H9 (cell line): Measurements from ENCODE around the gene PRSS22. TPM values are rescaled to one million over a fixed set of nuclear protein-coding genes. Genes with fewer than 3 reads are reported as not detected.

Experiments used
- DNase-seq: peaks from one replicate; pipeline ENCODE4 v3.0.0-alpha.2; 2017
- H2AFZ ChIP-seq: one replicate; pipeline ENCODE4 v1.6.1; 2013; ENCODE audit warnings: mild to moderate bottlenecking, low read length, control low read depth, moderate library complexity
- H2AK5ac ChIP-seq: 2 replicates; pipeline ENCODE4 v1.6.1; 2013; ENCODE audit warnings: low read length, control low read depth, mixed read lengths; ENCODE audit not compliant: insufficient read length
- H2BK120ac ChIP-seq: one replicate; pipeline ENCODE4 v1.6.1; 2013; ENCODE audit warnings: low read depth, mild to moderate bottlenecking, low read length, control low read depth, inconsistent platforms; ENCODE audit not compliant: poor library complexity, severe bottlenecking
- H2BK12ac ChIP-seq: 2 replicates; pipeline ENCODE4 v1.6.1; 2013; ENCODE audit warnings: low read length, control low read depth, mixed read lengths, low read depth; ENCODE audit not compliant: insufficient read length
- H2BK15ac ChIP-seq: 2 replicates; pipeline ENCODE4 v1.6.1; 2013; ENCODE audit warnings: low read depth, low read length, control low read depth
- H2BK20ac ChIP-seq: one replicate; pipeline ENCODE4 v1.6.1; 2013; ENCODE audit warnings: low read depth, mild to moderate bottlenecking, low read length, control low read depth, inconsistent platforms; ENCODE audit not compliant: poor library complexity, severe bottlenecking
- H2BK5ac ChIP-seq: 2 replicates; pipeline ENCODE4 v1.6.1; 2013; ENCODE audit warnings: low read length, control low read depth, mixed read lengths; ENCODE audit not compliant: insufficient read length
- H3K14ac ChIP-seq: 2 replicates; pipeline ENCODE4 v1.6.1; 2013; ENCODE audit warnings: low read length, control low read depth; ENCODE audit not compliant: insufficient read depth
- H3K18ac ChIP-seq: 2 replicates; pipeline ENCODE4 v1.6.1; 2013; ENCODE audit warnings: low read depth, mild to moderate bottlenecking, mixed read lengths, low read length, control low read depth; ENCODE audit not compliant: insufficient read length
- H3K23ac ChIP-seq: 2 replicates; pipeline ENCODE4 v1.6.1; 2013; ENCODE audit warnings: low read length, control low read depth, mixed read lengths, low read depth; ENCODE audit not compliant: insufficient read length
- H3K23me2 ChIP-seq: 2 replicates; pipeline ENCODE4 v1.6.1; 2013; ENCODE audit warnings: low read depth, mild to moderate bottlenecking, mixed read lengths, low read length, control low read depth; ENCODE audit not compliant: insufficient read length, poor library complexity, severe bottlenecking
- H3K27ac ChIP-seq: 2 replicates; pipeline ENCODE4 v1.5.1; 2013; ENCODE audit warnings: low read length, control low read depth, mixed read lengths, low read depth; ENCODE audit not compliant: insufficient read length
- H3K27me3 ChIP-seq: 2 replicates; pipeline ENCODE4 v1.6.1; 2013; ENCODE audit warnings: low read length, control low read depth, inconsistent platforms; ENCODE audit not compliant: insufficient read depth
- H3K4ac ChIP-seq: 2 replicates; pipeline ENCODE4 v1.6.1; 2013; ENCODE audit warnings: low read depth, mild to moderate bottlenecking, control low read depth, inconsistent platforms, low read length, moderate library complexity
- H3K4me1 ChIP-seq: 2 replicates; pipeline ENCODE4 v1.6.1; 2013; ENCODE audit warnings: low read length, control low read depth, inconsistent platforms; ENCODE audit not compliant: insufficient read depth
- H3K4me2 ChIP-seq: 2 replicates; pipeline ENCODE4 v1.6.1; 2013; ENCODE audit warnings: low read length, control low read depth, mixed read lengths; ENCODE audit not compliant: insufficient read length, insufficient read depth
- H3K56ac ChIP-seq: 2 replicates; pipeline ENCODE4 v1.6.1; 2013; ENCODE audit warnings: low read depth, mild to moderate bottlenecking, mixed read lengths, low read length, control low read depth; ENCODE audit not compliant: insufficient read length
- H3K79me1 ChIP-seq: 2 replicates; pipeline ENCODE4 v1.6.1; 2013; ENCODE audit warnings: low read depth, mild to moderate bottlenecking, moderate library complexity, low read length, control low read depth, inconsistent platforms; ENCODE audit not compliant: insufficient read depth, poor library complexity, severe bottlenecking
- H3K79me2 ChIP-seq: 2 replicates; pipeline ENCODE4 v1.6.1; 2013; ENCODE audit warnings: low read length, control low read depth, inconsistent platforms; ENCODE audit not compliant: insufficient read depth
- H3K9ac ChIP-seq: 2 replicates; pipeline ENCODE4 v1.6.1; 2013; ENCODE audit warnings: low read length, control low read depth, mixed read lengths; ENCODE audit not compliant: insufficient read length; ENCODE audit errors: extremely low read depth
- H3K9me3 ChIP-seq: one replicate; pipeline ENCODE4 v1.6.1; 2013; ENCODE audit warnings: low read depth, low read length, inconsistent platforms; ENCODE audit not compliant: control insufficient read depth
- H3T11ph ChIP-seq: one replicate; pipeline ENCODE4 v1.6.1; 2013; ENCODE audit warnings: mild to moderate bottlenecking, low read length, control low read depth, inconsistent platforms
- H4K20me1 ChIP-seq: one replicate; pipeline ENCODE4 v1.6.1; 2013; ENCODE audit not compliant: control insufficient read depth, insufficient read length, insufficient read depth
- H4K5ac ChIP-seq: 2 replicates; pipeline ENCODE4 v1.6.1; 2013; ENCODE audit warnings: low read depth, mild to moderate bottlenecking, mixed read lengths, low read length, control low read depth; ENCODE audit not compliant: insufficient read length
- H4K8ac ChIP-seq: replicated peaks from 2 replicates; pipeline ENCODE4 v1.6.1; 2013; ENCODE audit warnings: low read length, control low read depth, mixed read lengths, low read depth; ENCODE audit not compliant: insufficient read length
- H4K91ac ChIP-seq: 2 replicates; pipeline ENCODE4 v1.6.1; 2013; ENCODE audit warnings: low read depth, mild to moderate bottlenecking, moderate library complexity, mixed read lengths, low read length, control low read depth; ENCODE audit not compliant: insufficient read length
- H3K27ac Mint-ChIP-seq, 3 experiments: 2 replicates in 2 of 3; 3 replicates in 1 of 3; pipeline ENCODE4 v1.8.0; 2020 to 2021; ENCODE audit warnings: mixed read lengths in 3 of 3, mild to moderate bottlenecking in 1 of 3, moderate library complexity in 1 of 3
- H3K27me3 Mint-ChIP-seq: 2 replicates; pipeline ENCODE4 v1.8.0; 2021; ENCODE audit warnings: low read depth, mild to moderate bottlenecking, moderate library complexity, mixed read lengths
- H3K36me3 Mint-ChIP-seq, 3 experiments: 2 replicates in 2 of 3; 3 replicates in 1 of 3; pipeline ENCODE4 v1.8.0; 2020 to 2021; ENCODE audit warnings: low read depth in 3 of 3, mixed read lengths in 3 of 3; ENCODE audit not compliant: insufficient read depth in 1 of 3
- H3K4me1 Mint-ChIP-seq, 2 experiments: 2 replicates each; pipeline ENCODE4 v1.8.0; 2020; ENCODE audit warnings: mixed read lengths in 2 of 2
- H3K4me3 Mint-ChIP-seq, 2 experiments: 2 replicates in 1 of 2; 3 replicates in 1 of 2; pipeline ENCODE4 v1.8.0; 2020 to 2021; ENCODE audit warnings: mild to moderate bottlenecking in 2 of 2, mixed read lengths in 2 of 2, moderate library complexity in 1 of 2
- H3K9me3 Mint-ChIP-seq, 2 experiments: 2 replicates in 1 of 2; 3 replicates in 1 of 2; pipeline ENCODE4 v1.8.0; 2020; ENCODE audit warnings: mild to moderate bottlenecking in 2 of 2, mixed read lengths in 2 of 2, moderate library complexity in 1 of 2
- WGBS: extraction: QIAGEN DNeasy Blood & Tissue Kit; methylation state at CpG from one replicate; pipeline ENCODE4 v1.1.7; 2013; ENCODE audit warnings: missing lambda C conversion rate, low lambda C conversion rate, mixed read lengths; ENCODE audit not compliant: insufficient read length; ENCODE audit errors: extremely low coverage; 5-methylcytosine and 5-hydroxymethylcytosine counted together
- total RNA-seq: library from RNA; stranded (reverse); gene quantifications from 2 replicates; pipeline ENCODE4 v1.2.1, GENCODE V29; 2021
- TF ChIP-seq, protein P1 (sequence below): fragments of 200-600 bp; sonication (generic); conservative IDR thresholded peaks from 3 replicates; pipeline ENCODE4 v1.8.0; 2021; ENCODE audit warnings: antibody characterized with exemption, mild to moderate bottlenecking

Gene PRSS22
- total RNA-seq, 1 experiment from 2014 or later, result 1.9 TPM

GRCh38 chr16:2856686-2857450, 1.1 kb downstream of the PRSS22 start:
- no CpG with 5 or more reads among the region's 24 CpGs for WGBS
- no peak overlapping the region for H3K4me2 ChIP-seq
- H3K36me3 Mint-ChIP-seq, result peaks cover 2 to 11% (median 10%) of the 10 kb centered on the region in 3 experiments

More at GRCh38 chr16:2856686-2857450, 1.1 kb downstream of the PRSS22 start:
- Histone ChIP-seq H4K91ac (no peak overlapping the region), H3T11ph (no peak overlapping the region), H3K79me2 (no peaks in the 10 kb centered on the region), H3K4me1 (no peaks in the 10 kb centered on the region; the same call in 1 of the 2 replicates), H3K14ac (no peak overlapping the region), H2BK20ac (no peak overlapping the region), H2AFZ (no peak overlapping the region), H4K5ac (no peak overlapping the region), H2AK5ac (no peak overlapping the region), H3K18ac (no peak overlapping the region), H2BK15ac (no peak overlapping the region), H3K23ac (no peak overlapping the region), H3K9ac (no peak overlapping the region), H3K27ac (no peak overlapping the region), H2BK5ac (no peak overlapping the region), H2BK12ac (no peak overlapping the region), H3K79me1 (no peaks in the 10 kb centered on the region), H4K20me1 (no peaks in the 10 kb centered on the region), H3K27me3 (no peaks in the 10 kb centered on the region), H3K9me3 (no peaks in the 10 kb centered on the region), H3K4ac (no peak overlapping the region), H2BK120ac (no peak overlapping the region), H3K56ac (no peak overlapping the region), H3K23me2 (peaks cover 5% of the 10 kb centered on the region), H4K8ac (no peak overlapping the region)
- peaks cover 20 to 26% of the 10 kb centered on the region in 2 experiments for H3K9me3 Mint-ChIP-seq
- peaks cover 5 to 7% of the 10 kb centered on the region in 2 experiments; a peak in 3 of 4 replicates for H3K4me1 Mint-ChIP-seq
- H3K27ac Mint-ChIP-seq, result no peak overlapping the region
- H3K4me3 Mint-ChIP-seq, result 0 out of 5 replicates have a peak overlapping the region, but pooled peaks of 1 of the 2 experiments have one; percentile 38
- DNase-seq, result no peak
- TF ChIP-seq, protein P1, sequence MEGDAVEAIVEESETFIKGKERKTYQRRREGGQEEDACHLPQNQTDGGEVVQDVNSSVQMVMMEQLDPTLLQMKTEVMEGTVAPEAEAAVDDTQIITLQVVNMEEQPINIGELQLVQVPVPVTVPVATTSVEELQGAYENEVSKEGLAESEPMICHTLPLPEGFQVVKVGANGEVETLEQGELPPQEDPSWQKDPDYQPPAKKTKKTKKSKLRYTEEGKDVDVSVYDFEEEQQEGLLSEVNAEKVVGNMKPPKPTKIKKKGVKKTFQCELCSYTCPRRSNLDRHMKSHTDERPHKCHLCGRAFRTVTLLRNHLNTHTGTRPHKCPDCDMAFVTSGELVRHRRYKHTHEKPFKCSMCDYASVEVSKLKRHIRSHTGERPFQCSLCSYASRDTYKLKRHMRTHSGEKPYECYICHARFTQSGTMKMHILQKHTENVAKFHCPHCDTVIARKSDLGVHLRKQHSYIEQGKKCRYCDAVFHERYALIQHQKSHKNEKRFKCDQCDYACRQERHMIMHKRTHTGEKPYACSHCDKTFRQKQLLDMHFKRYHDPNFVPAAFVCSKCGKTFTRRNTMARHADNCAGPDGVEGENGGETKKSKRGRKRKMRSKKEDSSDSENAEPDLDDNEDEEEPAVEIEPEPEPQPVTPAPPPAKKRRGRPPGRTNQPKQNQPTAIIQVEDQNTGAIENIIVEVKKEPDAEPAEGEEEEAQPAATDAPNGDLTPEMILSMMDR, result no peak
- peaks cover 32% of the 10 kb centered on the region for H3K27me3 Mint-ChIP-seq
